Nephron (organoid): ENCODE results near the gene ODAD4.

Source experiments
- H3K27ac Mint-ChIP-seq, 3 experiments: 2 replicates each; pipeline ENCODE4 v1.8.0; 2020; ENCODE audit warnings: mixed read lengths in 3 of 3, mild to moderate bottlenecking in 2 of 3, moderate library complexity in 1 of 3
- H3K27me3 Mint-ChIP-seq: 2 replicates; pipeline ENCODE4 v1.8.0; 2021; ENCODE audit warnings: low read depth, mild to moderate bottlenecking, moderate library complexity, mixed read lengths
- H3K36me3 Mint-ChIP-seq: 2 replicates; pipeline ENCODE4 v1.8.0; 2020; ENCODE audit warnings: low read depth, mixed read lengths
- H3K4me1 Mint-ChIP-seq: 2 replicates; pipeline ENCODE4 v1.8.0; 2020; ENCODE audit warnings: mixed read lengths
- H3K4me3 Mint-ChIP-seq, 3 experiments: 2 replicates each; pipeline ENCODE4 v1.8.0; 2020; ENCODE audit warnings: mild to moderate bottlenecking in 3 of 3, mixed read lengths in 3 of 3, moderate library complexity in 2 of 3
- H3K9me3 Mint-ChIP-seq: 2 replicates; pipeline ENCODE4 v1.8.0; 2020; ENCODE audit warnings: mixed read lengths
- CTCF ChIP-seq, 3 experiments: fragments of 200-600 bp; sonication (generic); IDR thresholded peaks; one replicate each; pipeline ENCODE4 v1.5.0; 2021; ENCODE audit warnings: antibody characterized with exemption in 3 of 3; ENCODE audit not compliant: unreplicated experiment in 3 of 3

ODAD4 gene

GRCh38 chr17:41941168-41941567, 10.8 kb downstream of the ODAD4 start:
- no peak for TF ChIP-seq CTCF (IDR thresholded peaks at IDR 0.05; ENCODE audit: unreplicated experiment in 3 of 3)
- H3K36me3 Mint-ChIP-seq = no peaks in the 10 kb centered on the region
- no peak overlapping the region for H3K4me3 Mint-ChIP-seq
- H3K4me1 Mint-ChIP-seq = no peaks in the 10 kb centered on the region
- no peak overlapping the region for H3K27ac Mint-ChIP-seq
- H3K9me3 Mint-ChIP-seq = no peaks in the 10 kb centered on the region
- no peaks in the 10 kb centered on the region for H3K27me3 Mint-ChIP-seq

- H3K36me3 Mint-ChIP-seq = no peaks in the 10 kb centered on the region
- H3K4me1 Mint-ChIP-seq = no peaks in the 10 kb centered on the region
- no peaks in the 10 kb centered on the region for H3K9me3 Mint-ChIP-seq
- no peaks in the 10 kb centered on the region for H3K27me3 Mint-ChIP-seq
- no peak for TF ChIP-seq CTCF (IDR thresholded peaks at IDR 0.05; ENCODE audit: unreplicated experiment in 3 of 3)
- H3K4me3 Mint-ChIP-seq = no peak overlapping the region
- H3K27ac Mint-ChIP-seq = no peak overlapping the region
These were observed 12.4 kb downstream of the ODAD4 start for GRCh38 chr17:41942626-41943373.

- no peaks in the 10 kb centered on the region for H3K36me3 Mint-ChIP-seq
- no peaks in the 10 kb centered on the region for H3K4me1 Mint-ChIP-seq
- H3K27me3 Mint-ChIP-seq = no peaks in the 10 kb centered on the region
- no peak for TF ChIP-seq CTCF (IDR thresholded peaks at IDR 0.05; ENCODE audit: unreplicated experiment in 3 of 3)
- no peaks in the 10 kb centered on the region for H3K9me3 Mint-ChIP-seq
- peak overlapping the region in 1 of 3 experiments; percentile 29 for H3K27ac Mint-ChIP-seq
- no peak overlapping the region for H3K4me3 Mint-ChIP-seq
These were observed 13.1 kb downstream of the ODAD4 start for GRCh38 chr17:41943492-41943891.

GRCh38 chr17:41944943-41945342, 14.5 kb downstream of the ODAD4 start:
- H3K4me3 Mint-ChIP-seq = no peak overlapping the region
- H3K27ac Mint-ChIP-seq = no peak overlapping the region
- no peak for TF ChIP-seq CTCF (IDR thresholded peaks at IDR 0.05; ENCODE audit: unreplicated experiment in 3 of 3)
- no peaks in the 10 kb centered on the region for H3K9me3 Mint-ChIP-seq
- no peaks in the 10 kb centered on the region for H3K4me1 Mint-ChIP-seq
- no peaks in the 10 kb centered on the region for H3K36me3 Mint-ChIP-seq
- no peaks in the 10 kb centered on the region for H3K27me3 Mint-ChIP-seq

- H3K9me3 Mint-ChIP-seq = no peaks in the 10 kb centered on the region
- no peaks in the 10 kb centered on the region for H3K4me1 Mint-ChIP-seq
- no peak overlapping the region for H3K27ac Mint-ChIP-seq
- H3K27me3 Mint-ChIP-seq = no peaks in the 10 kb centered on the region
- no peaks in the 10 kb centered on the region for H3K36me3 Mint-ChIP-seq
- TF ChIP-seq CTCF (IDR thresholded peaks at IDR 0.05; ENCODE audit: unreplicated experiment in 3 of 3) = no peak
- H3K4me3 Mint-ChIP-seq = no peak overlapping the region
These were observed 18.5 kb downstream of the ODAD4 start for GRCh38 chr17:41948762-41949460.
